ENCODE results near the gene PHRF1. TPM values are rescaled to one million over a fixed set of nuclear protein-coding genes. Genes with fewer than 3 reads are reported as not detected.

The PHRF1 gene
- polyA plus RNA-seq, 1 of the 3 experiments (the other 2 are of a cell fraction) = 22.7 TPM

DNA sequence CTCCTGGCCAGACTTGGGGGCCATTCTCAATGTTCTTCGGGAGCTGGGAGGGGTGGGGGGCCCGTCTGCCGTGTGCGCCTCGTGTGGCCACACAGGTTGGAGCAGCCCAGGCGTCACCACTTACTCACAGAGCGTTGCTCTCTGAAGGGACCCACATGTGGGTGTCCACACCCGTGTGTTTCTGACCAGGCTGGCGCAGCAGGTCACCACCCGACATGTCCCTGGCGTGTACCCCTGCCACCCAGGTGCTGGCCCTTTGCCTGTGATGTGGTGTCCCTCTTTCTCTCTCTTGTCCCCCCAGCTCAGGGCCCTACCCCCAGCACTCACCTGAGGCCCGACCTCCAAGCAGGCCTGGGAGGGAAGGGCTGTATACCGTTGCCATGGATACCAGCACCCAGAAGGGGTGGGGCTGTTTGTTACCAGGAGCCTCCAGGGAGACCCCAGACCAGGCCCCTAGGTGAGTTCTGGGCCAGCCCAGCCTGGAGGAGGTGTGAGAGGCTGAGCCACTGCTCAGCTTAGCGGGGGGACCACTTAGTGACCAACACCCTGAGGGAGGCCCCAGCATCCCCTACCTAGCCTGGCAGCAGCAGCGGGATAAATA is 17.1 kb upstream of the PHRF1 start (continued):
- TF ChIP-seq MXI1 (IDR thresholded peaks at IDR 0.05; ENCODE audit: low read depth, low read length) = no peak
- no peak for TF ChIP-seq POLR2AphosphoS5 (IDR thresholded peaks at IDR 0.05; ENCODE audit: low read depth, low read length)
- TF ChIP-seq ELF1 (IDR thresholded peaks at IDR 0.05) = no peak

DNA sequence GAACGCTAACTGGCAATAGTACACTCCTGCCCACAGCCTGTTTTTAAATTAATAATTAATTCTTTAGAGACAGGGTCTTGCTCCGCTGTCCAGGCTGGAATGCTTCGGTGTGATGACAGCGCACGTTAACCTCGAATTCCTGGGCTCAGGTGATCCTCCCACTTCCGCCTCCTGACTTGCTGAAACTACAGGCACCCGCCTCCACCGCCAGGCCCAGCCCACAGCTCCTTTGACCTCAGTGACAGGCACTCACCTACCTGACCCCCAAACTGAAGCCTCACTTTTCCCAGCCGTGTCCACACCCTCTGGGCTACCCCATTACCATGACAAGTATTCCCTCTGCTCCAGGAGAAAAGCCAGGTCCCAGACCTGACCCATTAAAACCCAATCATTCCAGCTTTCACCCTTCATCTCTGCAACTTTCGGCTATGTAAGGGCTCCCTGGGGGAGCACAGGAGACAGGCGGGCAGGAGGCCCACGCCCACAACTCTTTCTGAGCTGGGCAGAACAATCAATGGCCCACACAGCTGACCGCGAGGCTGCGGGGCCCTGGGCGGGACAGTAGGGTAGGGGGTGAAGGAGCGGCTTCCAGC is 16.5 kb upstream of the PHRF1 start:
- Histone ChIP-seq H3K9me2 (no peaks in the 10 kb centered on the region), H3K4me3 (ENCODE audit: low read depth in 2 of 2, low read length in 1 of 2) (peak overlapping the region; percentile 58 to 63), H3F3A (replicated peaks; ENCODE audit: insufficient read depth) (no peaks in the 10 kb centered on the region), H4K20me1 (ENCODE audit: insufficient read depth) (no peaks in the 10 kb centered on the region), H3K4me2 (peak overlapping the region; percentile 84), H3K27ac (ENCODE audit: low read depth in 2 of 2, low read length in 1 of 2) (peak overlapping the region in 1 of 2 experiments; percentile 82; a peak in 1 of 4 replicates), H3K4me1 (ENCODE audit: control insufficient read depth in 1 of 2, insufficient read depth in 2 of 2, low read depth in 1 of 2, low read length in 1 of 2) (peaks cover 4 to 22% of the 10 kb centered on the region in 2 experiments; a peak in 2 of 4 replicates), H3K9ac (peak overlapping the region; percentile 55; the same call in 1 of the 2 replicates), H2AFZ (ENCODE audit: low read depth) (0 out of 2 replicates have a peak overlapping the region, but pooled peaks have one; percentile 74), H3K36me3 (replicated peaks in 1 of 2; ENCODE audit: control insufficient read depth in 1 of 2, insufficient read depth in 2 of 2, low read length in 1 of 2) (no peaks in the 10 kb centered on the region), H3K27me3 (ENCODE audit: insufficient read depth) (peaks cover 11% of the 10 kb centered on the region), H3K9me3 (no peaks in the 10 kb centered on the region), H3K79me2 (ENCODE audit: insufficient read depth) (no peaks in the 10 kb centered on the region; the same call in 1 of the 2 replicates)
- ChIA-PET CTCF (interaction anchor here (0.8 to 1.5 kb wide), 3 partner anchors 41 to 164 kb away, joined by 3 to 7 read pairs (median 3); no protein-coding TSS in a partner anchor), POLR2A (interaction anchor here (0.7 to 1.5 kb wide), 2 partner anchors 16 to 54 kb away, joined by 3 read pairs; no protein-coding TSS in a partner anchor)
- DNase-seq = no peak
- TF ChIP-seq MEF2A (IDR thresholded peaks at IDR 0.05; ENCODE audit: borderline replicate concordance, low read depth) = no peak
- no peak for TF ChIP-seq MXI1 (IDR thresholded peaks at IDR 0.05; ENCODE audit: low read depth, low read length)
- no peak for TF ChIP-seq FOXM1 (IDR thresholded peaks at IDR 0.05; ENCODE audit: low read depth)
- TF ChIP-seq GATA2 (CRISPR knock-in tag; IDR thresholded peaks at IDR 0.05) = no peak
- 93% methylated on average over 16 of the region's 18 CpGs for WGBS (ENCODE audit: low lambda C conversion rate)

GRCh38 chr11:560305-561147 is 15.7 kb upstream of the PHRF1 start, which contains the start of the genes LMNTD2 and RASSF7:
Gene LMNTD2 (minus strand): TSS chr11:560738. CDS start chr11:560716, 22 bp downstream.
Gene RASSF7 (plus strand): TSS chr11:560970. CDS start chr11:561769, 799 bp downstream.
- H3K27ac ChIP-seq (ENCODE audit: low read depth in 2 of 2, low read length in 1 of 2) = peak within 1 kb of the TSS in 1 of 2 experiments; percentile 82; a peak in 1 of 4 replicates
- peaks cover 4 to 22% of the 10 kb centered on the region in 2 experiments; a peak in 2 of 4 replicates for H3K4me1 ChIP-seq (ENCODE audit: control insufficient read depth in 1 of 2, insufficient read depth in 2 of 2, low read depth in 1 of 2, low read length in 1 of 2)
- H3K9me3 ChIP-seq = no peaks in the 10 kb centered on the region
- H3K79me2 ChIP-seq (ENCODE audit: insufficient read depth) = no peaks in the 10 kb centered on the region; the same call in 1 of the 2 replicates
- ChIA-PET POLR2A (interaction anchor here (0.7 to 1.5 kb wide), 2 partner anchors 15 to 53 kb away, joined by 3 read pairs; no protein-coding TSS in a partner anchor), CTCF (interaction anchor here (0.8 to 1.5 kb wide), 2 partner anchors 42 to 163 kb away, joined by 3 to 7 read pairs; no protein-coding TSS in a partner anchor)
- H3K9me2 ChIP-seq = no peaks in the 10 kb centered on the region
- no peaks in the 10 kb centered on the region for H4K20me1 ChIP-seq (ENCODE audit: insufficient read depth)
- H3F3A ChIP-seq (replicated peaks; ENCODE audit: insufficient read depth) = peaks cover 1% of the 10 kb centered on the region
- no peaks in the 10 kb centered on the region for H3K36me3 ChIP-seq (replicated peaks in 1 of 2; ENCODE audit: control insufficient read depth in 1 of 2, insufficient read depth in 2 of 2, low read length in 1 of 2)
- H3K4me2 ChIP-seq = peak within 1 kb of the TSS; percentile 95
- H3K9ac ChIP-seq = peak within 1 kb of the TSS; percentile 66
- H3K27me3 ChIP-seq (ENCODE audit: insufficient read depth) = peaks cover 11% of the 10 kb centered on the region
- peak; percentile 100 for DNase-seq
- 3% methylated on average over 24 of the region's 95 CpGs for WGBS (ENCODE audit: low lambda C conversion rate)
- peak within 1 kb of the TSS; percentile 74; the same call in 1 of the 2 replicates for H2AFZ ChIP-seq (ENCODE audit: low read depth)
- peak within 1 kb of the TSS; percentile 82 to 86 for H3K4me3 ChIP-seq (ENCODE audit: low read depth in 2 of 2, low read length in 1 of 2)
- peak; percentile 79 for TF ChIP-seq CHD2 (IDR thresholded peaks at IDR 0.05; ENCODE audit: low read length, partially characterized antibody)
- TF ChIP-seq TEAD4 (IDR thresholded peaks at IDR 0.05; ENCODE audit: borderline replicate concordance, insufficient read depth) = no peak
- no peak for TF ChIP-seq NRF1 (IDR thresholded peaks at IDR 0.05; ENCODE audit: low read depth, low read length)
- TF ChIP-seq PBX3 (IDR thresholded peaks at IDR 0.05) = no peak
- peak; percentile 82 for TF ChIP-seq IRF3 (IDR thresholded peaks at IDR 0.05; ENCODE audit: low read depth, low read length)
- TF ChIP-seq TAF1 (IDR thresholded peaks at IDR 0.05; ENCODE audit: borderline replicate concordance, low read depth, low read length) = no peak
- no peak for TF ChIP-seq YY1 (IDR thresholded peaks at IDR 0.05; ENCODE audit: low read depth)
- TF ChIP-seq SMC3 (IDR thresholded peaks at IDR 0.05; ENCODE audit: low read depth, low read length) = no peak
- no peak for TF ChIP-seq FOSL2 (IDR thresholded peaks at IDR 0.05; ENCODE audit: borderline replicate concordance, low read depth)
- TF ChIP-seq EZH2phosphoT487 (IDR thresholded peaks at IDR 0.05; ENCODE audit: borderline replicate concordance, low read depth) = no peak
- TF ChIP-seq, protein P1, sequence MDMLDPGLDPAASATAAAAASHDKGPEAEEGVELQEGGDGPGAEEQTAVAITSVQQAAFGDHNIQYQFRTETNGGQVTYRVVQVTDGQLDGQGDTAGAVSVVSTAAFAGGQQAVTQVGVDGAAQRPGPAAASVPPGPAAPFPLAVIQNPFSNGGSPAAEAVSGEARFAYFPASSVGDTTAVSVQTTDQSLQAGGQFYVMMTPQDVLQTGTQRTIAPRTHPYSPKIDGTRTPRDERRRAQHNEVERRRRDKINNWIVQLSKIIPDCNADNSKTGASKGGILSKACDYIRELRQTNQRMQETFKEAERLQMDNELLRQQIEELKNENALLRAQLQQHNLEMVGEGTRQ (IDR thresholded peaks at IDR 0.05; ENCODE audit: borderline replicate concordance, low read depth, low read length) = no peak
- TF ChIP-seq ELF1 (IDR thresholded peaks at IDR 0.05) = peak; percentile 93
- TF ChIP-seq USF1 (IDR thresholded peaks at IDR 0.05; ENCODE audit: borderline replicate concordance, low read depth) = no peak
